Mucosa of descending colon (tissue), 3 donors: ENCODE results near the gene TRIP13. TPM values are rescaled to one million over a fixed set of nuclear protein-coding genes. Genes with fewer than 3 reads are reported as not detected.

ENCODE experiments used
- ATAC-seq: fragments of 200-7000 bp; cut with Tn5 transposase; one replicate; pipeline ENCODE4 v1.9.1; 2020; ENCODE audit warnings: mild to moderate bottlenecking, moderate library complexity
- DNase-seq, 3 donors: peaks; one replicate each; pipeline ENCODE4 v3.0.0-alpha.2; 2020
- H3K36me3 ChIP-seq: fragments of 200-600 bp; one replicate; pipeline ENCODE4 v1.8.0; 2021; ENCODE audit warnings: low read depth, mild to moderate bottlenecking
- H3K4me1 ChIP-seq: fragments of 200-600 bp; one replicate; pipeline ENCODE4 v1.8.0; 2021; ENCODE audit warnings: low read depth, mild to moderate bottlenecking
- H3K4me3 ChIP-seq: fragments of 200-600 bp; one replicate; pipeline ENCODE4 v1.8.0; 2021; ENCODE audit warnings: mild to moderate bottlenecking
- H3K9me3 ChIP-seq: fragments of 200-600 bp; one replicate; pipeline ENCODE4 v1.8.0; 2021; ENCODE audit warnings: mild to moderate bottlenecking
- CTCF ChIP-seq: fragments of 200-600 bp; IDR thresholded peaks from one replicate; pipeline ENCODE4 v1.8.0; 2022; ENCODE audit warnings: antibody characterized with exemption, mild to moderate bottlenecking
- intact Hi-C, 2 donors: fragments of 100-400 bp; cut with DNase I in 1 of 2; cut with micrococcal nuclease in 1 of 2; formaldehyde crosslinking; loops; one replicate each; pipeline versions ENCODE4 v1.11.0 to v1.11.1; 2022; cut with DNase I, micrococcal nuclease
- total RNA-seq, 3 donors: library from RNA; stranded (reverse); fragmentation: NEBNext Ultra II Directional in 2 of 3; extraction: Animal tissue kit (Norgen Biotek cat#: 25700) in 2 of 3; gene quantifications; one replicate each; pipeline versions ENCODE4 v1.2.1 to v1.2.4, GENCODE V29; 2021 to 2023
- donor health status: DM: no; HTN: no; CAD: no; lungs with moderate emphysema.
- donor health status: DM: no; HTN: no; CAD: no.
- donor health status: DM: no; HTN: yes; CAD: no.

TRIP13 gene
- total RNA-seq, 3 donors from 2014 or later: 1.4 to 7.1 (median 2.1) TPM

DNA sequence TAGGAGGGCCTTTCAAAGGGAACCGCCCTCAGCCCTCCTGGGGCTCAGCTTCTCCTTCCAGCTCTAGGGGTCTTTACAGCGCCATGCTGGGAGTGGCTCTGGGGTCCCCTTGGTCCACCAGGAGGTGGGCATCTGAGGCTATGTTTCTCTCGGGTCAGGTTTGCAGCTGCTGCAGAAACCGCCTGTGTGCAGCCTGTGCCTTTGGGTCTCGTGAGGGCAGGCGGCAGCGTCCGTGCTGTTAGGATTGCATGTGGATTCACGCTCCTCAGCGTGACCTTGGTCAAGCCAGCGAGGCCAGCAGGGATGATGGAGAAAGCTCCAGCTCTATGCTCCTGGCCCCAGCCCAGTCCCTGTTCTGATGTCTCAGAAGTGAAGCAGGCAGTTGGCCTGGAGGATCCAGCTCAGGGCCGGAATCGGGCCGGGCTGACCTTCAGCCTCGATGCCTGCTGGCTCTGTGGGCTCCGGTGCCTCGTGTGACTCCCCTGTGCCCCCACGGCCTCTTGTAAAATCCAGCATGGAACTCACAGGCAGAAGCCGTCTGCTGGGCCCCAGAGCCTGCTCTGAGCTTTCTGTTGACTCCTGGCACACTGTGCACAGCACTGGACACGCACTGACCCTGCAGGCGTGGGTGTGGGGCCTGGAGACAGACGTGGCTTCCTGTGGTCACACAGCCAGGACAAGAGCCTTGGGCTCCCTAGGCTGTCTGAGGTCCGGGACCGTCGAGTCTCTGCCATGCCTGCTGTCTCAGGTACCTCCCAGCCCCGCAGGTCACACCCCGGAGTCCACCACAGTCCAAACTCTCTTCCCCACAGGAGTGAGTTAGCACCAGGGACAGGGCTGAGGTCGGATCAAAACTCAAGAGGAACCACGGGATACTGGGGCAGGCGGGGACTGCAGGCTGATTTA is 54.3 kb downstream of the TRIP13 start:
- DNase-seq: peak in 1 of 3 donors; percentile 36
- no peak for TF ChIP-seq CTCF
- Histone ChIP-seq H3K9me3 (no peaks in the 10 kb centered on the region), H3K4me1 (no peaks in the 10 kb centered on the region), H3K4me3 (no peak overlapping the region), H3K36me3 (no peaks in the 10 kb centered on the region)
- intact Hi-C loops: no loop called here
- no peak for ATAC-seq

DNA sequence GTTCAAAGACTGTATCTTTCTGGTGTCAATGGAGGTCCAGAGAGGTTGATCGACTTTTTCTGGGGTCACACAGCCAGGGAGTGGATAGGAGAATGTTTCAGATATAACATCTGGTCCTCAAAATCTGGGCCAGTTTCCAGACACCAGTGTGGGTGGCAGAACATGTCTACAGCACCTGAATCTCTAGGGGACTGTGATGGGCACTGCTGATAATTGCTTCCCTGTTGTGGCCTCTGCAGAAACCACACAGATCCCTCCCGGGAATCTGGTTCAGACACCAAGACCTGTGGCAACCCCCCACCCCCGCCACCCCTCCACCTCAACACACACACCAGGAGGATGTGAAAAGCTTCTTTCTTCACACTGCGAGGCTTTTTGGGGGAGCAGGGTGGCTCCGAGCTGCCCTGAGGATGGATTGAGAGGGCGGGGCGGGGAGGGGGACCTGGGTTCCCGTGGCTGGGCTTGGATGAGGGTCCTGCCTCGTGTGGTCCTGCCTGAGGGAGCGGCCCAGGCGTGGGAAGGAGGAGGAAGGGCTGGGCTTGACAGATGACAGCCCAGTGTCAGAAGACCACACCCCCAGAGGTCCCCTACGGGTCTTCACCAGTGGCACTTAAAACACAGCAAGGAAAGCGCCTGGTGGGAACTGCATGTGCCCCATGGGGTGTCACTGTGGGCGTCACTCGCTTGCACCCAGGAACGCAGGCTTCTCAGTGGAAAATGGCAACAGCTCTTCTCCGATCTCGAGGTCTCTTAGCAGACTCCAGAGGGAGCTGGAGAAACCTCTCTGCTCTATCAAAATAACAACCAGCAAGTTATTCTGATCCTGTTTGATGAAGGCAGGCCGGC is 55.2 kb downstream of the TRIP13 start:
- ATAC-seq (no peak), DNase-seq (peak in 1 of 3 donors; percentile 26)
- Histone ChIP-seq H3K36me3 (no peaks in the 10 kb centered on the region), H3K9me3 (no peaks in the 10 kb centered on the region), H3K4me3 (no peak overlapping the region), H3K4me1 (no peaks in the 10 kb centered on the region)
- intact Hi-C loops: no loop called here
- no peak for TF ChIP-seq CTCF

GRCh38 chr5:948472-949274 is 56.0 kb downstream of the TRIP13 start:
- Histone ChIP-seq H3K36me3 (no peaks in the 10 kb centered on the region), H3K4me3 (no peak overlapping the region), H3K9me3 (no peaks in the 10 kb centered on the region), H3K4me1 (no peaks in the 10 kb centered on the region)
- intact Hi-C loops: no loop called here
- TF ChIP-seq CTCF: no peak
- ATAC-seq (no peak), DNase-seq (peak in 1 of 3 donors; percentile 17)

DNA sequence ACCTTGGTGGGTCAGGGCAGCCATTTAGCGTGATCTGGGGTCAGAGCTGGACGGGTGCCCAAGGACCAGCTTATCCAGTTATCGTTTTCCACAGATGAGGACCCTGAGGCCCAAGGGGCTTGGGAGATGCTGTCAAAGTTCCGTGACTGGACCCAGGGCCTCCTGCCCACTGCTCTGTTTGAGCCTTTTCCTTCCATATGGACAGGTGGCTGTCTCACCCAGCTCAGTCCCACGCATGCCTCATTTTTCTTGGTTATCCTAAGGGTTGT is 56.5 kb downstream of the TRIP13 start:
- no peak for ATAC-seq
- no peak overlapping the region for H3K4me3 ChIP-seq
- TF ChIP-seq CTCF: no peak
- intact Hi-C loops: no loop called here
- DNase-seq: no peak
- no peaks in the 10 kb centered on the region for H3K4me1 ChIP-seq
- H3K36me3 ChIP-seq: no peaks in the 10 kb centered on the region
- H3K9me3 ChIP-seq: no peaks in the 10 kb centered on the region

DNA sequence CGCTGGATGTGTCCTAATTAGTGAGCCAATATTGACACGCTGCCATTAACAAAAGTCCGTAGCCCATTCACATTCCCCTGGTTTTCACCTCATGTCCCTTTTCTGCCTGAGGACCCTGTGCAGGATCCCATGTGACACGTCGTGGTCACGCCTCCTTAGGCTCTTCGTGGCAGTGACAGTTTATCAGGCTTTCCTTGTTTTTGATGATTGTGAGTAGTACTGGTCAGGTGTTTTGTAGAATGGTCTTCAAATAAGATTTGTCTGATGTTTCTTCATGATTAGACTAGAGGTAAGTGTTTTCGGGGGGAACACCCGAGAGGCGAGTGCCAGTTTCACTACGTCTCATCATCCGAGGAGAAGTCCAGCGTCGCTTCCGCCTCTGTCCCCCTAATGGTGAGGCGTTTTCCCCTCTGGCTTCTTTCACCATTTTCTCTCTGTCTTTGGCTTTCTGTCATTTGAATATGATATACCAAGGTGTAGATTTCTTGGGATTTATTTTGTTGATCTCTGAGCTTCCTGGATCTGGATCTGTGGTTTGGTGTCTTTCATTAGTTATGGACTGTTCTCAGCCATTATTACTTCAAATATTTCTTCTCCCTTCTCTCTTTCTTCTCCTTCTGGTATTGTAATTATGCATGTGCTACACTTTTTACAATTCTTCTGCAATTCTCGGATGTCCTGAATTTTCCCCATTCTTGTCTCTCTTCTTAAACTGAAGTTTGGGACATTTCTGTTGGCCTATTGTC is 57.3 kb downstream of the TRIP13 start:
- H3K9me3 ChIP-seq: no peaks in the 10 kb centered on the region
- TF ChIP-seq CTCF: no peak
- H3K4me1 ChIP-seq: no peaks in the 10 kb centered on the region
- H3K36me3 ChIP-seq: no peaks in the 10 kb centered on the region
- H3K4me3 ChIP-seq: no peak overlapping the region
- DNase-seq (peak in 1 of 3 donors; percentile 24), ATAC-seq (no peak)
- intact Hi-C loops: no loop called here
